Calu3 (cell line): Measurements from ENCODE around the gene ZNF793. TPM values are rescaled to one million over a fixed set of nuclear protein-coding genes. Genes with fewer than 3 reads are reported as not detected.

Experiments used
- BruUV-seq: library from RNA; stranded (reverse); fragments of 400-500 nt; replicated peaks from 2 replicates; lab custom pipeline; 2021; lab: Mats Ljungman, UMichigan
- CTCF ChIA-PET: fragments of 300-600 bp; sonication (Branson Sonifier 250); formaldehyde crosslinking; loops from one replicate; lab custom pipeline; 2022; ENCODE audit warnings: antibody characterized with exemption; lab: Charles Lee
- DNase-seq: peaks from one replicate; pipeline ENCODE4 v3.0.0; 2022
- H3K27ac Mint-ChIP-seq: one replicate; pipeline ENCODE4 v1.8.0; 2022; ENCODE audit warnings: mixed read lengths; ENCODE audit not compliant: unreplicated experiment
- H3K27me3 Mint-ChIP-seq: one replicate; pipeline ENCODE4 v1.8.0; 2022; ENCODE audit warnings: mixed read lengths; ENCODE audit not compliant: unreplicated experiment
- H3K36me3 Mint-ChIP-seq: one replicate; pipeline ENCODE4 v1.8.0; 2022; ENCODE audit warnings: mild to moderate bottlenecking, moderate library complexity, mixed read lengths; ENCODE audit not compliant: insufficient read depth, unreplicated experiment
- H3K4me1 Mint-ChIP-seq: one replicate; pipeline ENCODE4 v1.8.0; 2022; ENCODE audit warnings: mild to moderate bottlenecking, low read depth, mixed read lengths; ENCODE audit not compliant: unreplicated experiment
- H3K4me3 Mint-ChIP-seq: one replicate; pipeline ENCODE4 v1.8.0; 2022; ENCODE audit warnings: mild to moderate bottlenecking, low read depth, moderate library complexity, mixed read lengths; ENCODE audit not compliant: unreplicated experiment
- H3K9me3 Mint-ChIP-seq: one replicate; pipeline ENCODE4 v1.8.0; 2022; ENCODE audit warnings: low read depth, mixed read lengths; ENCODE audit not compliant: unreplicated experiment
- intact Hi-C: fragments of 100-400 bp; cut with micrococcal nuclease; formaldehyde crosslinking; loops from one replicate; pipeline ENCODE4 v1.10.0; 2022; ENCODE audit not compliant: unreplicated experiment
- total RNA-seq: library from RNA; stranded (reverse); gene quantifications from 2 replicates; pipeline ENCODE4 v1.2.3, GENCODE V29; 2022
- TF ChIP-seq, protein P1 (sequence below): fragments of 200-600 bp; IDR thresholded peaks from one replicate; pipeline ENCODE4 v1.8.0; 2022; ENCODE audit warnings: antibody characterized with exemption; ENCODE audit not compliant: unreplicated experiment

ZNF793 gene
- total RNA-seq, 1 experiment from 2014 or later: not detected

DNA sequence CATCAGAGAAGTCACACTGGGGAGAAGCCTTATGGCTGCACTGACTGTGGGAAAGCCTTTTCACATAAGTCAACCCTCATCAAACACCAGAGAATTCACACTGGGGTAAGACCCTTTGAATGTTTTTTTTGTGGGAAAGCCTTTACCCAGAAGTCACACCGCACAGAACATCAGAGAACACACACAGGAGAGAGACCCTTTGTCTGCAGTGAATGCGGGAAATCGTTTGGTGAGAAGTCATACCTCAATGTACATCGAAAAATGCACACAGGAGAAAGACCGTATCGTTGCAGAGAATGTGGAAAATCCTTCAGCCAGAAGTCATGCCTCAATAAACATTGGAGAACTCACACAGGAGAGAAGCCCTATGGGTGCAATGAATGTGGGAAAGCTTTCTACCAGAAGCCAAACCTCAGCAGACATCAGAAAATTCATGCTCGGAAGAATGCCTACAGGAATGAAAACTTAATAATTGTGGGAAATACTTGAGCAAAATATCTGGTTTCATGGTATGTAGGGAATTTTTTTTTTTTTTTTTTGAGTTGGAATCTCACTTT lies 30.7 kb downstream of the ZNF793 start:
- Mint-ChIP-seq H3K36me3 (no peaks in the 10 kb centered on the region), H3K4me3 (no peak overlapping the region), H3K9me3 (peaks cover 30% of the 10 kb centered on the region)

DNA sequence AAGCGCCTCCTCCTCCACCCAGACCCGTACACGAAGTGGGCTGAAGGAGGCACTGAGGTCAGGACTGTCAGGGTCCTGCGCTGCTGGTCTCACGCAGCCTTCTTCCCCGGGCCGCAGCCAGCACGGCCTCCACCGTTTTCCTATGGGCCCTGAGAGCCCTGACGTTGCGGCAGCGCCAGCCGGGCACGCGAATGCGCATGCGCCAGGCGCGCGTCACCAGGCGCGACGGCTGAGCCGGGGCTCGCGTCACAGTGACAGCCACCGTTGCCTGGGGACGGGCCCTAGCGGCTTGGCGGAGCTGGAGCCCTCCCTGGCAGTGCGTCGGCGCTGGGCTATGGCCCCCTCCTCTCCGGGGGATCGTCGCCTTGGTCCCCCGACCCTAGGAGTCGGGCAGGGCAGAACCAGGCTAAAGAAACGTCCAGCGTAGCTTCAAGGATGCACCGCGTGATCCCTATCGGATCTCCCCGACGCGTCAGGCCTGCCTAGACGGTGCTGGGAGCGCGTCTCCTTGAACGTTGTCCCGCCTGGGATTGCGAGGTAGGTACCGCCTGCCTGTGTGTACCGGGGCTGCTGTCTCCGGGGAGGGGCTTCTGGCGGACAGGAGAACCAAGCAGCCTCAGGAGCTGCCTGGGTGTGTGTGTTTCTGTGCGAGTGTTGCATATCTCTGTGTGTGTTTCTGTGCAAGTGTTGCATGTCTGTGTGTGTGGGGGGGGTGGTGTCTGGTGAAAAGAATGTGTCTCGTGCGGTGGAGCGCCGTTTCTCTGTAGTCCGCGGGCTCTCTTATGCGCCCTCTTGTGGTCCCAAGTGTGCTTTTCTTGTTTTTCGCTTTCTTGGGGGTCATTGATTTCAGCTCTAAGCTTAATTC lies 44.6 kb downstream of the ZNF793 start:
- TF ChIP-seq, protein P1, sequence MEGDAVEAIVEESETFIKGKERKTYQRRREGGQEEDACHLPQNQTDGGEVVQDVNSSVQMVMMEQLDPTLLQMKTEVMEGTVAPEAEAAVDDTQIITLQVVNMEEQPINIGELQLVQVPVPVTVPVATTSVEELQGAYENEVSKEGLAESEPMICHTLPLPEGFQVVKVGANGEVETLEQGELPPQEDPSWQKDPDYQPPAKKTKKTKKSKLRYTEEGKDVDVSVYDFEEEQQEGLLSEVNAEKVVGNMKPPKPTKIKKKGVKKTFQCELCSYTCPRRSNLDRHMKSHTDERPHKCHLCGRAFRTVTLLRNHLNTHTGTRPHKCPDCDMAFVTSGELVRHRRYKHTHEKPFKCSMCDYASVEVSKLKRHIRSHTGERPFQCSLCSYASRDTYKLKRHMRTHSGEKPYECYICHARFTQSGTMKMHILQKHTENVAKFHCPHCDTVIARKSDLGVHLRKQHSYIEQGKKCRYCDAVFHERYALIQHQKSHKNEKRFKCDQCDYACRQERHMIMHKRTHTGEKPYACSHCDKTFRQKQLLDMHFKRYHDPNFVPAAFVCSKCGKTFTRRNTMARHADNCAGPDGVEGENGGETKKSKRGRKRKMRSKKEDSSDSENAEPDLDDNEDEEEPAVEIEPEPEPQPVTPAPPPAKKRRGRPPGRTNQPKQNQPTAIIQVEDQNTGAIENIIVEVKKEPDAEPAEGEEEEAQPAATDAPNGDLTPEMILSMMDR: no peak
- Mint-ChIP-seq H3K27ac (no peak overlapping the region), H3K4me1 (no peaks in the 10 kb centered on the region), H3K27me3 (no peaks in the 10 kb centered on the region), H3K36me3 (no peaks in the 10 kb centered on the region), H3K9me3 (peaks cover 28% of the 10 kb centered on the region), H3K4me3 (no peak overlapping the region)
- CTCF ChIA-PET: no interaction called here
- BruUV-seq: no TSS peak
- DNase-seq: no peak
- intact Hi-C loops: no loop called here

More for the DNA sequence above, 30.7 kb downstream of the ZNF793 start:
- no peak overlapping the region for H3K27ac Mint-ChIP-seq
- CTCF ChIA-PET: no interaction called here
- no TSS peak for BruUV-seq
- TF ChIP-seq, protein P1: no peak
- no peaks in the 10 kb centered on the region for H3K27me3 Mint-ChIP-seq
- H3K4me1 Mint-ChIP-seq: no peaks in the 10 kb centered on the region
- intact Hi-C loops: no loop called here
- DNase-seq: no peak

DNA sequence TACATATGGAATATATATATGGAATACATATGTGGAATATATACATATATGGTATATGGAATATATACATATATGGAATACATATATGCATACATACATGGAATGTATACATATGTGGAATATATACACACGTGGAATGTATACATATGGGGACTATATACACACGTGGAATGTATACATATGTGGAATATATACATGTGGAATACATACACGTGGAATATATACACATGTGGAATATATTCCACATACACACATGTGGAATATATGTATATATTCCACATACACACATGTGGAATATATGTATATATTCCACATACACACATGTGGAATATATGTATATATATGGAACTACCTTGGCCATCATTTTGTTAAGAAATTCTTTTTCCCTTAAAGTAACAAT lies 56.8 kb downstream of the ZNF793 start:
- Mint-ChIP-seq H3K27ac (no peak overlapping the region), H3K4me1 (no peaks in the 10 kb centered on the region), H3K4me3 (no peak overlapping the region), H3K27me3 (no peaks in the 10 kb centered on the region), H3K9me3 (peaks cover 26% of the 10 kb centered on the region), H3K36me3 (no peaks in the 10 kb centered on the region)
- DNase-seq: no peak
- intact Hi-C loops: no loop called here
- no TSS peak for BruUV-seq
- TF ChIP-seq, protein P1: no peak
- CTCF ChIA-PET: no interaction called here

DNA sequence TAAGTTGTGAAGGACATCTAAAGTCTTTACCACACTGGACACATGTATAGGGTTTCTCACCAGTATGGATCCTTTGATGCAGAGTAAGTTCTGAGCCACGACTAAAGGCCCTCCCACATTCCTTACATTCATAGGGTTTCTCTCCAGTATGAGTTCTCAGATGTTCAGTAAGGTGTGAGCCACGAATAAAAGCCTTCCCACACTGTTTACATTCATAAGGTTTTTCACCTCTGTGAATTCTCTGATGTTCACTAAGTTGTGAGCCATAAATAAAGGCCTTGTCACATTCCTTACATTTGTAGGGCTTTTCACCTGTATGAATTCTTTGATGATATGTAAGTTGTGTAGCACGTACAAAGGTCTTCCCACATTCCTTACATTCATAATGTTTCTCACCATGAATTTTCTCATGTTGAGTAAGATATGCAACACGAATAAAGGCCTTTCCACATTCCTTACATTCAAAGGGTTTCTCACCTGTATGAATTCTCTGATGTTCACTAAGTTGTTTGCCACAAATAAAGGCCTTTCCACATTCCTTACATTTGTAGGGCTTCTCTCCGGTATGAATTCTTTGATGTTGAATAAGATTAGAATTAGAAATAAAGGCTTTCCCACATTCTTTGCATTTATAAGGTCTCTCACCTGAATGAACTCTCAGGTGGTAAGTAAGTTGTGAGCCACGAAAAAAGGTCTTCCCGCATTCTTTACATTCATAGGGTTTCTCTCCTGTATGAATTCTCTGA lies 58.1 kb downstream of the ZNF793 start:
- CTCF ChIA-PET: no interaction called here
- TF ChIP-seq, protein P1: no peak
- H3K4me1 Mint-ChIP-seq: no peaks in the 10 kb centered on the region
- no TSS peak for BruUV-seq
- H3K9me3 Mint-ChIP-seq: peaks cover 28% of the 10 kb centered on the region
- no peaks in the 10 kb centered on the region for H3K36me3 Mint-ChIP-seq
- no peak overlapping the region for H3K27ac Mint-ChIP-seq
- DNase-seq: no peak
- H3K27me3 Mint-ChIP-seq: no peaks in the 10 kb centered on the region
- no peak overlapping the region for H3K4me3 Mint-ChIP-seq
- intact Hi-C loops: no loop called here
